ENCODE data around the gene COPS7B.
A peak's percentile ranks its signal among the peaks of the same experiment; 100 is the strongest.

Gene COPS7B

GRCh38 chr2:231764760-231765159, 21.5 kb upstream of the COPS7B start:
- H3K27ac ChIP-seq: peak overlapping the region; percentile 64
- no peaks in the 10 kb centered on the region for H3K36me3 ChIP-seq (ENCODE audit: insufficient read depth)
- no peak for TF ChIP-seq CTCF (conservative IDR thresholded peaks at IDR 0.05; ENCODE audit: low read depth, low read length)
- no peaks in the 10 kb centered on the region for H3K27me3 ChIP-seq (ENCODE audit: insufficient read depth, low read depth)
- H4K20me1 ChIP-seq (ENCODE audit: insufficient read depth): no peaks in the 10 kb centered on the region
- H3K4me1 ChIP-seq (ENCODE audit: low read depth, poor library complexity, severe bottlenecking): peaks cover 48% of the 10 kb centered on the region
- peak overlapping the region; percentile 73 for H3K4me2 ChIP-seq
- no peak overlapping the region for H2AFZ ChIP-seq (ENCODE audit: low read depth)
- no peak overlapping the region for H3K9ac ChIP-seq
- 0 out of 2 replicates have a peak, but pooled peaks cover 4% of the 10 kb centered on the region for H3K79me2 ChIP-seq (ENCODE audit: insufficient read depth, low read depth)
- no peak overlapping the region for H3K4me3 ChIP-seq (IDR thresholded peaks at IDR 0.05; ENCODE audit: insufficient read depth, low read depth, low read length)

DNA sequence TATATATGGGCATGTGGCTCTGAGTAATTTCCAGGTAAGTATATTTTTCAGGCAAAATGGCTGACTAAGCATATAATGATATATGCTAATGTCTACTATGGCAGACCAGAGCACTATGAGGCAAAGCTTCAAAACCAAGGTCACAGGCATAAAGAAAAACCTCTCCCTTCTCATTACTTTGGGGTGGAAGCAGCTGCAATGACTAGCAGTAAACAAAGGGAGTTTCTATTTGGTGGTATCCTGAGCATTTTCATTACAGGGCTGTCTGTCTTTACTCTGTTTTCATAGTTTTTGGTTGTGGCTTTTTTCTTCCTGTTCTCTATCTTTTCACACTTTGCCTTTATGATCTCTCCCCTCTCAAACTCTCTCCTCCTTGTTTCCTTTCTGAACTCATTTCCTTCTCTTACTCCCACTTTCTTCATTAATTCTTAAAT, 20.7 kb upstream of the COPS7B start:
- no peaks in the 10 kb centered on the region for H3K27me3 ChIP-seq (ENCODE audit: insufficient read depth, low read depth)
- H3K36me3 ChIP-seq (ENCODE audit: insufficient read depth): no peaks in the 10 kb centered on the region
- no peak overlapping the region for H3K4me3 ChIP-seq (IDR thresholded peaks at IDR 0.05; ENCODE audit: insufficient read depth, low read depth, low read length)
- H3K9ac ChIP-seq: no peak overlapping the region; the same call in 1 of the 2 replicates
- H4K20me1 ChIP-seq (ENCODE audit: insufficient read depth): no peaks in the 10 kb centered on the region
- H3K4me2 ChIP-seq: peak overlapping the region; percentile 73
- H3K27ac ChIP-seq: peak overlapping the region; percentile 64
- TF ChIP-seq CTCF (conservative IDR thresholded peaks at IDR 0.05; ENCODE audit: low read depth, low read length): no peak
- H2AFZ ChIP-seq (ENCODE audit: low read depth): no peak overlapping the region
- peaks cover 55% of the 10 kb centered on the region for H3K4me1 ChIP-seq (ENCODE audit: low read depth, poor library complexity, severe bottlenecking)
- H3K79me2 ChIP-seq (ENCODE audit: insufficient read depth, low read depth): 0 out of 2 replicates have a peak, but pooled peaks cover 4% of the 10 kb centered on the region

DNA sequence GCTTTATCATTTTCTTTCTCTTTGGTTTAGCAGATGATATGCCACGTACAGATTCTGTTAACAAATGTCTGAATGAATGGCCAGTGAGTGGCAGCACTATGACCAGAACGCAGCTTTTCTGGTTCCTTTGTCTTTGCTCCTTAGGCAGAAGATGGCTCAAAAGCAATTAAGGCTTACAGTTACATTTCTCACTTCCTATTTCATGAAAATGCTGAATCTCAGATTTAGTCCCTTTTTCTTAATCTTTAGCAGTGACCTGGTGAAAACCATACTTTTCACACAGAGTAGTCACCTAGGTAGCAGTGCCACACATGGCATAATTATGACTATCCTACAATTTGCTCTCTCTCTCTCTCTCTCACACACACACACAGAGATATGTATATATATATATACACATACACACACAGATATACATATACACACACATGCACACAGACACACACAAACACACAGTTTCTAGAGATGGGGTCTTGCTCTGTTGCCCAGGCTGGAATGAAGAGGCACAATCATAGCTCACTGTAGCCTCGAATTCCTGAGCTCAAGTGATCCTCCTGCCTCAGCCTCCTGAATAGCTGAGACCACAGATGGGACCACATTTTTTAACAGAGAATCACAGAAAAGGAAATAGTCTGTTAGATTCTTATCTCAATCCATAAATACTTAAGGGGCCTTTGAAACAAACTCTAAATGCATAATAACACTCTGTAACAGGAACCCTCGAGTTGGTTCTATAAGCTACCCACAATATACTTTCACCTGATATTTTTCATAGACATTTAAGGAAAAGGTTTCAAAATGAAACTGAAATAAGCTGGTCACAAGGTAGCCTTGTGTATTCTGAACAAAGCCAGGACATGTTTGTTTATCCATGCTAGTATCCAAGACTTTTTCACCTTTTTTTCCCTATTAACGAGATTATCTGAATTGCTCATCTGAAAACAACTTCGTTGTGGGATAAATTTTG, 16.8 kb upstream of the COPS7B start:
- TF ChIP-seq CTCF (conservative IDR thresholded peaks at IDR 0.05; ENCODE audit: low read depth, low read length): no peak
- peak overlapping the region; percentile 27 for H3K4me2 ChIP-seq

DNA sequence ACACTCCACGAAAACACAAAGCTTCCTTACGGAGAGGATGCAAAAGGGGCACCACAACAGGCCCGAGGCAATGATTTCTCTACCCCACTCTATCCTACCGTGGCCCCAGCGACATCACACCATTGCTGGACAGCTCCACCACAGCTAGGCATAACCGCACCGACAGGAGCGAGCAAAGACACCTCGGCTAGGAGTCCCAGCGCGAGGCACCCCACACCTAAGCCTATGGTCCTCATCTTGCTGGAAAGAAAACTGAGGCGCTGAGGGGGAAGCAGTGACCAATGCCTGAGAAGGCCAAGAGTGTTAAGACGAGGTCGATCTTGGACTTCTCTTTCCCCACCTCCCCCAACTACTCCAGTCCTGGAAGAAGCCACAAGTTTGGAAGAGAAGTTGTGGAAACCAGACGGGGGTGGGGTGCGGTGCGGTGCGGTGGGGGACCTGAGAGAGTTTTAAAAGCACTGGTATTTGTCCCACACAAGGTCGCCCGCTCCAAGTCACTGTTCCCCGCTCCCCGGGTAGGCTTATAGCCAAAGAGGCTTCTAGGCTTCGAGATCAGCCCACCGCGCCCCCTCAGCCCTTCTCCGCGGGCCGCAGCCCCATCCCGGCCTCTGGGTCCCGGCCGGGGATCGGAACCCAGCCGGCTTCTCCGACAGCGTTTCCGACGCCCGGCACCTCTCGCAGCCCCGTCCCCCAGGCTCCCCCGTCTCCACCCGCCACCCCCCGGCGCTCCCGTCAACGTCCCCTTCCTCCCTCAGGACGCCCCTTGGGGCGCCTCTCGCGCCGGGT, 5.9 kb upstream of the COPS7B start:
- H2AFZ ChIP-seq (ENCODE audit: low read depth): peak overlapping the region; percentile 62
- no peak for TF ChIP-seq CTCF (conservative IDR thresholded peaks at IDR 0.05; ENCODE audit: low read depth, low read length)
- peak overlapping the region; percentile 40; the same call in 1 of the 2 replicates for H3K9ac ChIP-seq
- no peaks in the 10 kb centered on the region; the same call in 1 of the 2 replicates for H3K79me2 ChIP-seq (ENCODE audit: insufficient read depth, low read depth)
- H3K27me3 ChIP-seq (ENCODE audit: insufficient read depth, low read depth): no peaks in the 10 kb centered on the region
- H3K4me3 ChIP-seq (IDR thresholded peaks at IDR 0.05; ENCODE audit: insufficient read depth, low read depth, low read length): peak overlapping the region; percentile 9
- no peak overlapping the region for H3K27ac ChIP-seq
- H3K4me1 ChIP-seq (ENCODE audit: low read depth, poor library complexity, severe bottlenecking): peaks cover 18% of the 10 kb centered on the region
- H3K4me2 ChIP-seq: peak overlapping the region; percentile 76
- no peaks in the 10 kb centered on the region for H4K20me1 ChIP-seq (ENCODE audit: insufficient read depth)
- no peaks in the 10 kb centered on the region for H3K36me3 ChIP-seq (ENCODE audit: insufficient read depth)

More for the DNA sequence above, 16.8 kb upstream of the COPS7B start:
- Histone ChIP-seq H3K36me3 (ENCODE audit: insufficient read depth) (no peaks in the 10 kb centered on the region), H2AFZ (ENCODE audit: low read depth) (no peak overlapping the region), H3K9ac (no peak overlapping the region), H4K20me1 (ENCODE audit: insufficient read depth) (no peaks in the 10 kb centered on the region), H3K27me3 (ENCODE audit: insufficient read depth, low read depth) (no peaks in the 10 kb centered on the region), H3K4me1 (ENCODE audit: low read depth, poor library complexity, severe bottlenecking) (peaks cover 51% of the 10 kb centered on the region), H3K79me2 (ENCODE audit: insufficient read depth, low read depth) (0 out of 2 replicates have a peak, but pooled peaks cover 4% of the 10 kb centered on the region), H3K4me3 (IDR thresholded peaks at IDR 0.05; ENCODE audit: insufficient read depth, low read depth, low read length) (no peak overlapping the region), H3K27ac (peak overlapping the region; percentile 39; the same call in 1 of the 2 replicates)
